ENCODE data around the gene AFDN.

Gene AFDN

DNA sequence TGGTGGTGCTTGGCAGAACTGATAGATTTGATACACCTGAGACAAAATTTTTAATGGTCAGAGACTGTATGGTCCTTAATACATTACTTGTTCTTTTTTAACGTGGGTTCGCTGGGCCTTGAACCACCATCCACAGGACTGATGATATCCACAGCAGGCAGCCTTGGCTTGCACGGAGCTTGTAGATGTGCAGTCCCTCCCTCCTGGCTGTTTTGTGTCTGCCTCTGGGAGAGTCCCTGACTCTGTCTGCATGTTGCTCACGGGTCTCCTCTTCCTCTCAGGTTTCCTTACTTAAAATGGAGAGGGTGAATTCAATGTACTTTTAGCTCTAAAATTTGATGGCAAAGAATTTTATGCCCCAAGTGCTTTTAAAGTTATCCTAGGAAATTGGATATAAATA is 188.3 kb downstream of the AFDN start:
- H3K4me3 ChIP-seq (ENCODE audit: low read length), result no peak overlapping the region
- TF ChIP-seq, protein P1, sequence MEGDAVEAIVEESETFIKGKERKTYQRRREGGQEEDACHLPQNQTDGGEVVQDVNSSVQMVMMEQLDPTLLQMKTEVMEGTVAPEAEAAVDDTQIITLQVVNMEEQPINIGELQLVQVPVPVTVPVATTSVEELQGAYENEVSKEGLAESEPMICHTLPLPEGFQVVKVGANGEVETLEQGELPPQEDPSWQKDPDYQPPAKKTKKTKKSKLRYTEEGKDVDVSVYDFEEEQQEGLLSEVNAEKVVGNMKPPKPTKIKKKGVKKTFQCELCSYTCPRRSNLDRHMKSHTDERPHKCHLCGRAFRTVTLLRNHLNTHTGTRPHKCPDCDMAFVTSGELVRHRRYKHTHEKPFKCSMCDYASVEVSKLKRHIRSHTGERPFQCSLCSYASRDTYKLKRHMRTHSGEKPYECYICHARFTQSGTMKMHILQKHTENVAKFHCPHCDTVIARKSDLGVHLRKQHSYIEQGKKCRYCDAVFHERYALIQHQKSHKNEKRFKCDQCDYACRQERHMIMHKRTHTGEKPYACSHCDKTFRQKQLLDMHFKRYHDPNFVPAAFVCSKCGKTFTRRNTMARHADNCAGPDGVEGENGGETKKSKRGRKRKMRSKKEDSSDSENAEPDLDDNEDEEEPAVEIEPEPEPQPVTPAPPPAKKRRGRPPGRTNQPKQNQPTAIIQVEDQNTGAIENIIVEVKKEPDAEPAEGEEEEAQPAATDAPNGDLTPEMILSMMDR (conservative IDR thresholded peaks at IDR 0.05; ENCODE audit: low read length), result no peak
- no peak for DNase-seq (ENCODE audit: low read depth)

DNA sequence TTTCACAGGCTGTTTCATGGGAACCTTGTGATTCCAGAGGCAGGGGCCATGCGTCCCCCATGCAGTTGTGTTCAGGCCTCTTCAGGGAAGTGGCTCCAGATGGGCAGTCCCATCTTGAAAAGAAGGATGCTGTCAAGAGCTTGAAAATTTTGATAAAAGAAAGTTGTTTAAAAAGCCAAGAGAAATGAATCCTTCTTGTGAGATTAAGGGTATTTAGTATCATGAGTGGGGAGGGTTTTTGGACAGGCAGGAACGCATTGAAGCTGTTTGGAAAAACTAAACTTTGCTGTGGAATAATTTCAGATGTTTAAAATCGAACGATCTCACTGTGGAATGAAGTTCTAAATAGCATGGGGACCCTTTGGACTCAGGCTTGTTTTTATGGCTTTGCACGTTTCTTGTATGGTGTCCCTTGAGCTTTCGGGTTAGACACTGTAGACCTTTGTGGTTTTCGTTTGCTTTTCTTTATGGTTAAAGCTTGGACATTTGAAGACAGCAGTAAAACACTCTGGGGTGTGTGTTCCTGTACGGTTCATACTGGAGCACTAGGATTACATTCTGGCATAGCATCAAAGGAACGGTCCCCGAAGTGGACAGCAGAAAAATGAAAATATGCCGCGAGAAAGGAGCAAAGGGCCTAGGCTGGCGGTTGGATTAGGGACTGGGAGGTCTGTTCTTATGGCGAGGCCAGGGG is 188.9 kb downstream of the AFDN start:
- no peak for DNase-seq (ENCODE audit: low read depth)
- H3K4me3 ChIP-seq (ENCODE audit: low read length), result no peak overlapping the region
- TF ChIP-seq, protein P1 (conservative IDR thresholded peaks at IDR 0.05; ENCODE audit: low read length), result no peak

DNA sequence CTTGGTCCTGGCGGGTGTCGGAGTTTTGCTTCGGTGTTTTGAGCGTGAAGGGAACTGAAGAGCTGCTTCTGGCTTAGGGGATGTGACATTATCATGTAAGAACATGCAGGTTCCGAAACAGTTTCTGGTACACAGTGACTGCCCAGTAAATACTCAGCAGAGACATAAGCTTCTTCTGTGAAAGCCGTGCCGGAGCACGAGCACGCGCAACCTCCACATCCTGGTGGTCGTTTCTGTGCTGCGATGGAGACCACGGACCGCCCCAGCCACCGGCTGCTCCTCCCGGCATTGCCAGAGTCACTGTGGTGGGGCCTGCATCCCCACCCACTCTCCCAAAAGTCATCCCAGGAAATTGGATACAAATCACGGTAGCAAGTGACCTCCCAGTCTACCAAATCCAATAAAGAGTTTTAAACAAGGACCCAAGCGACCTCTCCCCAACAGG is 189.5 kb downstream of the AFDN start:
- DNase-seq (ENCODE audit: low read depth), result no peak
- TF ChIP-seq, protein P1 (conservative IDR thresholded peaks at IDR 0.05; ENCODE audit: low read length), result no peak
- no peak overlapping the region for H3K4me3 ChIP-seq (ENCODE audit: low read length)

DNA sequence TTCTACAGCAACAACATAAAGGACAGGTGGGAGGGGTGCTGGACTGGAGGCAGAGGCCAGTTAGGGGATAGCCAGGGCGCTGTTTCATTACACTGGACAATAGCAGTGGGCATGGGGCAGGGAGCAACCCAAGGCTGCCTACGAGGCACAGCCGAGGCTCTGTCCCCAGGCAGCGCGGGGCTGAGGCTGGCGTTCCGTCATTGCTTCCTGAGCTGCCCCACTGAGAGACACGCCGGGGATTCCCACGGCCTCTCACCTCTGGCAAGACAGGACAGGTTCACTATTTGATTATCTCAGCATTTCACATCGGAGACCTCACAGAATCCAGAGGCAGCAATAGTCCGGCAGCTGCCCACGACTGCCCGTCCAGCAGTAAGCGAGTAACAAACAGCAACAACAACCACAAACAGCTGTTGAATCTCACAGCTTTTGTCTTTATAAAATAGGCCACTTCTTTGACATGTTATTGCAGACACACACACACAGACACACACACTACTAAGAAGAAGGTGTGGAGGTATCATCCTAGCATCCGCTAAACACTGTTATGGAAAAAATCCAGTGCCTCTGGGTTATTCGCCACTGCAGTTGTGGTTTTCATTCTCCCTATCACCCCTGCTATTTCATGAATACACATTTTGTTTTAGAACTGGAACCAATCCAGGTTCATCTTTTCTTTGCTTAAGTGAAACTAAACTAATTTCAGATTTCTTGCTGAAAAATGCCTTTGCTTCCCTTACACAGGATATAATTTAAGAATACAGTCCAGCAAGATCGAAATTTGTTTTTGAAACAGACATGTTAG is 190.2 kb downstream of the AFDN start:
- no peak overlapping the region for H3K4me3 ChIP-seq (ENCODE audit: low read length)
- DNase-seq (ENCODE audit: low read depth), result no peak
- TF ChIP-seq, protein P1 (conservative IDR thresholded peaks at IDR 0.05; ENCODE audit: low read length), result no peak

DNA sequence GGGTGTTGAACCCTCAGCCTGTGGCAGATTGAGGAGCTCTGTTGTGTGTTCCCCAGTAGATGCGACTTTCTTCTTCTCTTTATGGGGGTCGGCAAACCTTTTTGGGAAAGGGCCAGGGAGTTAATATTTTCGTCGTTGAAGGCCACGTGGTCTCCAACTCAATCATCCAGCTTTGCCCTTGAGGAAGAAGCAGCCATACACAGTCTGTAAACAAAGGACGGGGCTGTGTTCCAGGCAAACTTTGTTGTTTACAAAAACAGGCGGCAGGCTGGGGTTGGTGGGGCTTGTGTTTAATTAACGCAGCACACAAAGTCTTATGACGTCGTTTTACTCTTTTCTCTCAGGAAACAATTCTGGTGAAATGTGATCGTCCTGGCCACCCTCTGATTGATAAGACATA is 190.9 kb downstream of the AFDN start:
- H3K4me3 ChIP-seq (ENCODE audit: low read length), result no peak overlapping the region

DNA sequence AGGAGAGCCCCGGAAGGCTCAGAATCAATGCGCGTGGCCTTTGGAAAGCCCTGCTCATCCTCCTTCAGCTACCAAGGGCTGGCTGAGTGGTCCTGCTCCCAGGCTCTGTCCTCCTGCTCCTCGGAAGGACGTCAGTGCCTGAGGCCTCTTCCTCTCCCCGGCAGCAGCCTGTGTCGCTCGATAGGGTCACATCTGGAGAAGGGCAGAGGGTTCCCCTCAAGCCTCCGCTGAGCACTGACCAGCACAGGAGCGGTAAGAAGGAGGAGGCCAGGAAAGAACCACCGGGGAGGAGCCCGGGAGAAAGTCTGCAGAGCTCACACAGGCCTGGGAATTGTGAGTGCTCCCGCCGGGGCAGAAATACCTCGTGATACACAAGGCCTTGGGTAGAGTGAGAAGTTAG is 192.0 kb downstream of the AFDN start:
- H3K4me3 ChIP-seq (ENCODE audit: low read length), result no peak overlapping the region
- TF ChIP-seq, protein P1 (conservative IDR thresholded peaks at IDR 0.05; ENCODE audit: low read length), result no peak
- no peak for DNase-seq (ENCODE audit: low read depth)

More for the DNA sequence above, 190.9 kb downstream of the AFDN start:
- TF ChIP-seq, protein P1 (conservative IDR thresholded peaks at IDR 0.05; ENCODE audit: low read length), result no peak
- no peak for DNase-seq (ENCODE audit: low read depth)

DNA sequence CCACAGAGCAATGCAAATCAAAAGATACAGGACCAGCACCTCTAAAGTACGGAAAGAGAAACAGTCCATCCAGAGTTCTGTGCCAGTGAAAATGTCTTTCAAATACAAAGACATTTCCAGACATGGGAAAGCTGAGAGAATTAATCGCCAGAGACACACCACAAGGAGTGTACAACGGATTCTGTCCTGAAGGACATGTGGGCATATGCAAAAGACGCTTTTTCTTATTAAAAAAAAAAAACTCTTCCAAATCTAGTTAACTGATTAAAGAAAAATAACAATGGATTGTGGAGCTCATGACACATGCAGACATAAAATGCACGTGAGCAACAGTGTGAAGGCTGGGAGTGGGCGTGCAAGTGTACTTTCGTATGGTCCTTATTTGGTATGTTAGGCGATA is 193.5 kb downstream of the AFDN start:
- DNase-seq (ENCODE audit: low read depth), result no peak
- TF ChIP-seq, protein P1 (conservative IDR thresholded peaks at IDR 0.05; ENCODE audit: low read length), result no peak
- H3K4me3 ChIP-seq (ENCODE audit: low read length), result no peak overlapping the region

Measured in AG10803 (cell line).